ENCODE measurements around the gene ZFP64.

DNA sequence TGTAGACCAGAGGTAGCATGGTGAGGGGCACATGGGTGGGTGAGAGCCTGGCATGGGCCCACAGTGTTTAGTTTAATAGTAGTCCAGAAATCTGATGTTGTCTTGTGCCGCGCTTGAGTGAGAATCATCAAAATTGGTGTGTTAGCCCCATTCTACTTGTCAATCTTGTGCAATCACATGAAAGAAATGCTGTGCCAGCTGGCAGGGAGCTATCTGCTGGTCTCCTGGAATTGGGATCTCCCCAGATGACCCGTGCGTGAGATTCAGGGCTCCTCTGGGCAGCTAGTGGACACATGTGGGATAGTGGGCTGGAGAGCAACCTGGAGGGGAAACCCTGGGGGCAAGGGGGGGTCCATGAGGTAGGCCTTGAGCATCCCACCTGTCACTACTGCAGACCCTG, 43.5 kb upstream of the ZFP64 start:
- TF ChIP-seq, protein P1, sequence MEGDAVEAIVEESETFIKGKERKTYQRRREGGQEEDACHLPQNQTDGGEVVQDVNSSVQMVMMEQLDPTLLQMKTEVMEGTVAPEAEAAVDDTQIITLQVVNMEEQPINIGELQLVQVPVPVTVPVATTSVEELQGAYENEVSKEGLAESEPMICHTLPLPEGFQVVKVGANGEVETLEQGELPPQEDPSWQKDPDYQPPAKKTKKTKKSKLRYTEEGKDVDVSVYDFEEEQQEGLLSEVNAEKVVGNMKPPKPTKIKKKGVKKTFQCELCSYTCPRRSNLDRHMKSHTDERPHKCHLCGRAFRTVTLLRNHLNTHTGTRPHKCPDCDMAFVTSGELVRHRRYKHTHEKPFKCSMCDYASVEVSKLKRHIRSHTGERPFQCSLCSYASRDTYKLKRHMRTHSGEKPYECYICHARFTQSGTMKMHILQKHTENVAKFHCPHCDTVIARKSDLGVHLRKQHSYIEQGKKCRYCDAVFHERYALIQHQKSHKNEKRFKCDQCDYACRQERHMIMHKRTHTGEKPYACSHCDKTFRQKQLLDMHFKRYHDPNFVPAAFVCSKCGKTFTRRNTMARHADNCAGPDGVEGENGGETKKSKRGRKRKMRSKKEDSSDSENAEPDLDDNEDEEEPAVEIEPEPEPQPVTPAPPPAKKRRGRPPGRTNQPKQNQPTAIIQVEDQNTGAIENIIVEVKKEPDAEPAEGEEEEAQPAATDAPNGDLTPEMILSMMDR (IDR thresholded peaks at IDR 0.05) = no peak
- TF ChIP-seq EZH2 (IDR thresholded peaks at IDR 0.05) (no peak), EZH2phosphoT487 (IDR thresholded peaks at IDR 0.05) (no peak)

All from neural progenitor cell (in vitro differentiated cells).